ENCODE data around the gene ZNF775. TPM values are rescaled to one million over a fixed set of nuclear protein-coding genes. Genes with fewer than 3 reads are reported as not detected.

Gene ZNF775
- total and polyA plus RNA-seq, 2 experiments from 2014 or later, result 0.75 to 3.9 TPM

DNA sequence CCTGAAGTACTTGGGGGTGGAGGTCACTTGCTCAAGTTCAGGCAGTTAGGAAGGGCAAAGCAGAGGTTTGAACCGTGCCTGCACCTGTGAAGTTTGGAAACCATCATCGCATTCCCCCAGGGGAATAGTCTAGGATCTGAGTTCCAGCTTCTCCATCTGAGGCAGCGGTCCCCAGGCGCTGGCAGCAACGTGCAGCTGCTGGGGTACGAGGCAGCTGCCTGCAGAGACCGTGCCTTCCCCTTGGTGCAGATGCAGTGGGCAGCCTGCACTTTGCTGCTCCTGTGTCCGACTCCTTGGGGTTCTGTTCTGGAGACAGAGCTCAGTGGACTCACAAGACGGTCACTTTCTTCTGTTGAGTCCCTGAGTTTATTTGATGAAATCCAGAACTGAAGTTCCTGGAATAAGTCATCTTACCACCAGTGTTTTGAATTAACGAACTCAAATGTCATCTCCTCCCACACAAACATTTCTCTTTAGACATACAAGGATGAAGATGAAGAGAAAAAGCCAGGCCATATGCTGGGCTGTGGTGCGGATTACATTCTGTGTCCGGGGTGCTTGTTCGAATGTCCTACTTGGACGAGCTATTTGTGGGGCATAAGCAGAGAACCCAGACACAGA lies 51.4 kb downstream of the ZNF775 start:
- Histone ChIP-seq H2AFZ (no peak overlapping the region), H3K27me3 (replicated peaks; ENCODE audit: insufficient read depth) (no peaks in the 10 kb centered on the region), H4K20me1 (ENCODE audit: insufficient read depth) (no peaks in the 10 kb centered on the region), H3K36me3 (ENCODE audit: low read depth) (no peaks in the 10 kb centered on the region), H3K9ac (no peak overlapping the region), H3K27ac (no peak overlapping the region), H3K4me2 (ENCODE audit: unreplicated experiment) (peak overlapping the region; percentile 33), H3F3A (ENCODE audit: insufficient read depth) (no peaks in the 10 kb centered on the region), H3K9me2 (ENCODE audit: insufficient read depth) (no peaks in the 10 kb centered on the region), H3K4me1 (ENCODE audit: insufficient read depth) (peaks cover 25% of the 10 kb centered on the region), H3K79me2 (ENCODE audit: insufficient read depth) (no peaks in the 10 kb centered on the region), H3K9me3 (ENCODE audit: low read depth) (no peaks in the 10 kb centered on the region), H3K4me3 (no peak overlapping the region)
- in situ Hi-C loops (cut with MboI), result no loop called here
- DNase-seq, result peak; percentile 47
- no peak for TF ChIP-seq EZH2 (IDR thresholded peaks at IDR 0.05; ENCODE audit: insufficient read depth, poor library complexity, severe bottlenecking)
- TF ChIP-seq EZH2phosphoT487 (IDR thresholded peaks at IDR 0.05; ENCODE audit: insufficient read depth, low read depth), result no peak
- 7 to 8% methylated on average over 14 of the region's 14 CpGs for whole genome bisulfite sequencing, 2 experiments (ENCODE audit: low coverage in 1 of 2, low lambda C conversion rate in 2 of 2, missing lambda C conversion rate in 2 of 2)

- Histone ChIP-seq H3K4me2 (ENCODE audit: unreplicated experiment) (no peak overlapping the region), H2AFZ (no peak overlapping the region), H3K9ac (no peak overlapping the region), H3K4me3 (no peak overlapping the region), H3K27me3 (replicated peaks; ENCODE audit: insufficient read depth) (no peaks in the 10 kb centered on the region), H3K79me2 (ENCODE audit: insufficient read depth) (no peaks in the 10 kb centered on the region), H3F3A (ENCODE audit: insufficient read depth) (no peaks in the 10 kb centered on the region), H3K36me3 (ENCODE audit: low read depth) (no peaks in the 10 kb centered on the region), H3K9me2 (ENCODE audit: insufficient read depth) (no peaks in the 10 kb centered on the region), H3K27ac (no peak overlapping the region), H4K20me1 (ENCODE audit: insufficient read depth) (no peaks in the 10 kb centered on the region), H3K4me1 (ENCODE audit: insufficient read depth) (peaks cover 25% of the 10 kb centered on the region), H3K9me3 (ENCODE audit: low read depth) (no peaks in the 10 kb centered on the region)
- 64 to 78% methylated on average over 7 of the region's 7 CpGs for WGBS, 2 experiments (ENCODE audit: low coverage in 1 of 2, low lambda C conversion rate in 2 of 2, missing lambda C conversion rate in 2 of 2)
- TF ChIP-seq EZH2 (IDR thresholded peaks at IDR 0.05; ENCODE audit: insufficient read depth, poor library complexity, severe bottlenecking) (no peak), EZH2phosphoT487 (IDR thresholded peaks at IDR 0.05; ENCODE audit: insufficient read depth, low read depth) (no peak)
- DNase-seq, result no peak
- in situ Hi-C loops (cut with MboI), result no loop called here
Measured at GRCh38 chr7:150431839-150432658, 52.9 kb downstream of the ZNF775 start.

GRCh38 chr7:150432915-150433892 lies 54.1 kb downstream of the ZNF775 start:
- in situ Hi-C loops (cut with MboI), result no loop called here
- peaks cover 7% of the 10 kb centered on the region; the same call in 1 of the 2 replicates for H3K27me3 ChIP-seq (replicated peaks; ENCODE audit: insufficient read depth)
- DNase-seq, result no peak
- H3K27ac ChIP-seq, result no peak overlapping the region
- H3K36me3 ChIP-seq (ENCODE audit: low read depth), result no peaks in the 10 kb centered on the region
- no peak overlapping the region for H3K4me2 ChIP-seq (ENCODE audit: unreplicated experiment)
- no peaks in the 10 kb centered on the region for H3K79me2 ChIP-seq (ENCODE audit: insufficient read depth)
- no peak overlapping the region for H3K4me3 ChIP-seq
- H3K9ac ChIP-seq, result no peak overlapping the region
- no peak overlapping the region; the same call in 1 of the 2 replicates for H2AFZ ChIP-seq
- no peaks in the 10 kb centered on the region for H3K9me2 ChIP-seq (ENCODE audit: insufficient read depth)
- no peaks in the 10 kb centered on the region for H3F3A ChIP-seq (ENCODE audit: insufficient read depth)
- peaks cover 25% of the 10 kb centered on the region for H3K4me1 ChIP-seq (ENCODE audit: insufficient read depth)
- no peak for TF ChIP-seq EZH2phosphoT487 (IDR thresholded peaks at IDR 0.05; ENCODE audit: insufficient read depth, low read depth)
- TF ChIP-seq EZH2 (IDR thresholded peaks at IDR 0.05; ENCODE audit: insufficient read depth, poor library complexity, severe bottlenecking), result no peak
- H3K9me3 ChIP-seq (ENCODE audit: low read depth), result no peaks in the 10 kb centered on the region
- H4K20me1 ChIP-seq (ENCODE audit: insufficient read depth), result no peaks in the 10 kb centered on the region
- WGBS, 2 experiments (ENCODE audit: low coverage in 1 of 2, low lambda C conversion rate in 2 of 2, missing lambda C conversion rate in 2 of 2), result 58 to 61% methylated on average over 14 of the region's 14 CpGs

- no peak for TF ChIP-seq EZH2phosphoT487 (IDR thresholded peaks at IDR 0.05; ENCODE audit: insufficient read depth, low read depth)
- no peak for TF ChIP-seq EZH2 (IDR thresholded peaks at IDR 0.05; ENCODE audit: insufficient read depth, poor library complexity, severe bottlenecking)
- Histone ChIP-seq H4K20me1 (ENCODE audit: insufficient read depth) (no peaks in the 10 kb centered on the region), H3K4me3 (no peak overlapping the region), H3K27me3 (replicated peaks; ENCODE audit: insufficient read depth) (peaks cover 8% of the 10 kb centered on the region; the same call in 1 of the 2 replicates), H3K9me2 (ENCODE audit: insufficient read depth) (no peaks in the 10 kb centered on the region), H3K79me2 (ENCODE audit: insufficient read depth) (no peaks in the 10 kb centered on the region), H2AFZ (no peak overlapping the region), H3K9me3 (ENCODE audit: low read depth) (no peaks in the 10 kb centered on the region), H3K9ac (no peak overlapping the region), H3K4me1 (ENCODE audit: insufficient read depth) (peaks cover 15% of the 10 kb centered on the region), H3F3A (ENCODE audit: insufficient read depth) (no peaks in the 10 kb centered on the region), H3K36me3 (ENCODE audit: low read depth) (no peaks in the 10 kb centered on the region), H3K27ac (no peak overlapping the region), H3K4me2 (ENCODE audit: unreplicated experiment) (no peak overlapping the region)
- no peak for DNase-seq
- 63 to 67% methylated on average over 8 of the region's 8 CpGs for WGBS, 2 experiments (ENCODE audit: low coverage in 1 of 2, low lambda C conversion rate in 2 of 2, missing lambda C conversion rate in 2 of 2)
- in situ Hi-C loops (cut with MboI), result no loop called here
Measured at GRCh38 chr7:150434240-150434639, 55.1 kb downstream of the ZNF775 start.
